Measurements from ENCODE around the gene ADAM8. TPM values are rescaled to one million over a fixed set of nuclear protein-coding genes. Genes with fewer than 3 reads are reported as not detected.
A peak's percentile ranks its signal among the peaks of the same experiment; 100 is the strongest.

ADAM8 gene
- total RNA-seq, 1 experiment from 2014 or later = 3.7 TPM

GRCh38 chr10:133248334-133248715 lies 28.3 kb downstream of the ADAM8 start:
- intact Hi-C loops (cut with micrococcal nuclease; ENCODE audit: unreplicated experiment) (no loop called here), in situ Hi-C loops (cut with HindIII; ENCODE audit: low pct_unique_long_range_greater_than_20kb, low sequenced_read_pairs) (no loop called here)
- H3K4me1 ChIP-seq (ENCODE audit: control insufficient read depth, insufficient read depth, low read length) = no peaks in the 10 kb centered on the region
- CTCF ChIA-PET = interaction anchor here (1.9 kb wide), 1 partner anchor 9 kb away, joined by 13 read pairs; no protein-coding TSS in a partner anchor
- DNase-seq (ENCODE audit: low read depth, low spot score) (no peak), ATAC-seq (peak; percentile 20; the same call in 1 of the 2 replicates)
- no peaks in the 10 kb centered on the region for H3K36me3 ChIP-seq (ENCODE audit: control insufficient read depth, insufficient read depth, low read length)
- no peaks in the 10 kb centered on the region for H3K9me3 ChIP-seq (ENCODE audit: control insufficient read depth, insufficient read depth, low read depth, low read length)
- H3K4me3 ChIP-seq (ENCODE audit: low read depth in 2 of 2, low read length in 2 of 2) = no peak overlapping the region
- POLR2A ChIA-PET = no interaction called here
- H3K27ac ChIP-seq (ENCODE audit: low read length) = no peak overlapping the region
- TF ChIP-seq SIN3A (IDR thresholded peaks at IDR 0.05; ENCODE audit: borderline replicate concordance, insufficient read depth, low read depth, low read length) = no peak
- no peak for TF ChIP-seq REST (IDR thresholded peaks at IDR 0.05; ENCODE audit: insufficient read depth in 1 of 2, low read depth in 2 of 2, low read length in 1 of 2)
- TF ChIP-seq, protein P1, sequence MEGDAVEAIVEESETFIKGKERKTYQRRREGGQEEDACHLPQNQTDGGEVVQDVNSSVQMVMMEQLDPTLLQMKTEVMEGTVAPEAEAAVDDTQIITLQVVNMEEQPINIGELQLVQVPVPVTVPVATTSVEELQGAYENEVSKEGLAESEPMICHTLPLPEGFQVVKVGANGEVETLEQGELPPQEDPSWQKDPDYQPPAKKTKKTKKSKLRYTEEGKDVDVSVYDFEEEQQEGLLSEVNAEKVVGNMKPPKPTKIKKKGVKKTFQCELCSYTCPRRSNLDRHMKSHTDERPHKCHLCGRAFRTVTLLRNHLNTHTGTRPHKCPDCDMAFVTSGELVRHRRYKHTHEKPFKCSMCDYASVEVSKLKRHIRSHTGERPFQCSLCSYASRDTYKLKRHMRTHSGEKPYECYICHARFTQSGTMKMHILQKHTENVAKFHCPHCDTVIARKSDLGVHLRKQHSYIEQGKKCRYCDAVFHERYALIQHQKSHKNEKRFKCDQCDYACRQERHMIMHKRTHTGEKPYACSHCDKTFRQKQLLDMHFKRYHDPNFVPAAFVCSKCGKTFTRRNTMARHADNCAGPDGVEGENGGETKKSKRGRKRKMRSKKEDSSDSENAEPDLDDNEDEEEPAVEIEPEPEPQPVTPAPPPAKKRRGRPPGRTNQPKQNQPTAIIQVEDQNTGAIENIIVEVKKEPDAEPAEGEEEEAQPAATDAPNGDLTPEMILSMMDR (IDR thresholded peaks at IDR 0.05) = no peak
- H3K27me3 ChIP-seq (ENCODE audit: control insufficient read depth, insufficient read depth, low read length) = no peaks in the 10 kb centered on the region
- no TSS peak for BruUV-seq (replicated peaks)

DNA sequence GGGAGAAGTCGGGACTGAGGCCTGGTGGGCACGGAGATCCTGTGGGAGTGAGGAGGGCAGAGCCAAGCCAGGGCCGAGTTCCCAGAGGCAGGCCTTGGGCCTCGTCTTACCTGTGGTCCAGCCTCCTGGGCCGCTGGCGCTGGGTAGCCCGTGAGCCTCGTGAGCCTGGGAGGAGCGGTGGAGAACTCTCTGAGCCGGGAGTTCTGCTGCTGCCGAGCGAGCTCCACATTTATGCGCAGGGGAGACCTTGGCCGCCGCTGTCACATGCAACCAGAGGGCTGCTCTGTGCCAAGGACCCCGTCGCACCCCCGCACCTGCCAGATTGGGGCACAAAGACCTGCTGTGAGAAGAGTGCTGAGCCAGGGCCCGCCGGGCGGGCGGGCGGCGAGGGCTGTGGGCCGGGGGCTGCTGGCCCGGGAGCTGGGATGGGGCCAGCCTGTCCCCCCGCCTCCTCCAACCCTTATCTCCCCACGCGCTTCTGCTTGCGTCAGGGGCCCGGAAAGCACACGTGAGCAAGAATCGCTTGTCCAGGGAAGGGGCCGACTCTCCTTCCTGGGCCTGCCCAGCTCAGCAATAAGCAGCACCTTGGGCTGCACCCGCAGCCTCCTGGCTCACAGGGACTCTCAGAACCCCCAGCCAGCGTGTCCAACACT lies 28.9 kb downstream of the ADAM8 start:
- intact Hi-C loops (cut with micrococcal nuclease; ENCODE audit: unreplicated experiment) = no loop called here
- in situ Hi-C loops (cut with HindIII; ENCODE audit: low pct_unique_long_range_greater_than_20kb, low sequenced_read_pairs) = no loop called here

More for the DNA sequence above, 28.9 kb downstream of the ADAM8 start:
- DNase-seq (ENCODE audit: low read depth, low spot score) (no peak), ATAC-seq (no peak)
- Histone ChIP-seq H3K36me3 (ENCODE audit: control insufficient read depth, insufficient read depth, low read length) (no peaks in the 10 kb centered on the region), H3K9me3 (ENCODE audit: control insufficient read depth, insufficient read depth, low read depth, low read length) (no peaks in the 10 kb centered on the region), H3K4me3 (ENCODE audit: low read depth in 2 of 2, low read length in 2 of 2) (no peak overlapping the region), H3K27ac (ENCODE audit: low read length) (no peak overlapping the region), H3K27me3 (ENCODE audit: control insufficient read depth, insufficient read depth, low read length) (no peaks in the 10 kb centered on the region), H3K4me1 (ENCODE audit: control insufficient read depth, insufficient read depth, low read length) (no peaks in the 10 kb centered on the region)
- TF ChIP-seq, protein P1 (IDR thresholded peaks at IDR 0.05) = no peak
- no peak for TF ChIP-seq TCF7L2 (IDR thresholded peaks at IDR 0.05; ENCODE audit: low read depth, low read length)
- TF ChIP-seq SIN3A (IDR thresholded peaks at IDR 0.05; ENCODE audit: borderline replicate concordance, insufficient read depth, low read depth, low read length) = no peak
- TF ChIP-seq REST (IDR thresholded peaks at IDR 0.05; ENCODE audit: insufficient read depth in 1 of 2, low read depth in 2 of 2, low read length in 1 of 2) = no peak
- no peak for TF ChIP-seq POLR2AphosphoS5 (IDR thresholded peaks at IDR 0.05; ENCODE audit: low read depth, low read length)
- BruUV-seq (replicated peaks) = no TSS peak
- CTCF ChIA-PET = interaction anchor here (1.9 kb wide), 1 partner anchor 9 kb away, joined by 13 read pairs; no protein-coding TSS in a partner anchor
- POLR2A ChIA-PET = no interaction called here
